ENCODE measurements around the gene CCDC178. TPM values are rescaled to one million over a fixed set of nuclear protein-coding genes. Genes with fewer than 3 reads are reported as not detected.

Gene CCDC178
- total RNA-seq, 4 donors from 2014 or later = 0.73 to 1.1 TPM; not detected in 2

DNA sequence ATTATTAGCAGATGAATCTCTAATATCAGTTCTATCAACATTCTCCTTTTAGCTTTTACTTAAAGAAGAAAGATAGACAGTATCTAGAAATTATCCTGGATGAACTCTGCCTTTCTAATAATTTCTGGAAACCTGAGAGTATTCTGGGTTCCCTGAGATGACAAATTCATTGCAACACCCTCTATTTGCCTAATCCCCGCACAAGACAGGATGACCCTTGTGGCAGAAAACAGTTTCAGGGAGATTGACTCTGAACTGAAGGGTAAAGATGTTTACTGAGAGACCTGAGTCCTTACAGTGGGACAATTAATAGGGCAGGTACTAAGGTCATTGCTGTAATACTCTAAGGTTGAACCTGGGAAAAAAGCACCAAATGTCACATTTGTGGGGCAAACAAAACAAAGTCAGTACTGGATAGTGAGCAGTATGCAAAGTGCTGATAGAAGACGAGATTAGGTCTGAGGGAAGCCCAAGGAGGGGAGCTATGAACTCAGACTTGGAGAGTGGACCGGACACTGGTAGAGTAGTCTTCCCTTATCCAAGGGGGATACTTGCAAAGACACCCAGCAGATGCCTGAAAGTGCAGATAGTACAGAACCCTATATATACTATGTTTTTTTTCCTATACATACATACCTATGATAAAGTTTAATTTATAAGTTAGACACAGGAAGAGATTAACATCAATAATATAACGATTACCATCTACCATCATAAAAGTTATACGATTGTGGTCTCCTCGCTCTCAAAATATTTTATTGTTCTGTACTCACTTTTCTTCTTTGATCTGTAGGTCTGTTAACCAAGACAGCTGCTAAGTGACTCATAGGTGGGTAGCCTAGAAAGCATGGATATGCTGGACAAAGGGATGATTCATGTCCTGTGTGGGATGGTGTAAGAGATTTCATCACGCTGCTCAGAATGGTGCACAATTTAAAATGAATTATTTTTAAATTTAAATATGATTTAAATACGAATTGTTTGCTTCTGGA is 519.4 kb downstream of the CCDC178 start:
- Histone ChIP-seq H3K27ac (no peak overlapping the region), H3K4me3 (no peak overlapping the region), H3K36me3 (no peaks in the 10 kb centered on the region), H3K27me3 (no peaks in the 10 kb centered on the region), H3K9me3 (no peaks in the 10 kb centered on the region), H3K4me1 (no peaks in the 10 kb centered on the region)
- WGBS, 2 donors = 41 to 45% methylated on average over 8 of the region's 8 CpGs
- no peak for TF ChIP-seq POLR2A (IDR thresholded peaks at IDR 0.05)
- TF ChIP-seq, protein P1, sequence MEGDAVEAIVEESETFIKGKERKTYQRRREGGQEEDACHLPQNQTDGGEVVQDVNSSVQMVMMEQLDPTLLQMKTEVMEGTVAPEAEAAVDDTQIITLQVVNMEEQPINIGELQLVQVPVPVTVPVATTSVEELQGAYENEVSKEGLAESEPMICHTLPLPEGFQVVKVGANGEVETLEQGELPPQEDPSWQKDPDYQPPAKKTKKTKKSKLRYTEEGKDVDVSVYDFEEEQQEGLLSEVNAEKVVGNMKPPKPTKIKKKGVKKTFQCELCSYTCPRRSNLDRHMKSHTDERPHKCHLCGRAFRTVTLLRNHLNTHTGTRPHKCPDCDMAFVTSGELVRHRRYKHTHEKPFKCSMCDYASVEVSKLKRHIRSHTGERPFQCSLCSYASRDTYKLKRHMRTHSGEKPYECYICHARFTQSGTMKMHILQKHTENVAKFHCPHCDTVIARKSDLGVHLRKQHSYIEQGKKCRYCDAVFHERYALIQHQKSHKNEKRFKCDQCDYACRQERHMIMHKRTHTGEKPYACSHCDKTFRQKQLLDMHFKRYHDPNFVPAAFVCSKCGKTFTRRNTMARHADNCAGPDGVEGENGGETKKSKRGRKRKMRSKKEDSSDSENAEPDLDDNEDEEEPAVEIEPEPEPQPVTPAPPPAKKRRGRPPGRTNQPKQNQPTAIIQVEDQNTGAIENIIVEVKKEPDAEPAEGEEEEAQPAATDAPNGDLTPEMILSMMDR (IDR thresholded peaks at IDR 0.05) = no peak
- no peak for DNase-seq
- intact Hi-C loops (cut with DNase I) = no loop called here

DNA sequence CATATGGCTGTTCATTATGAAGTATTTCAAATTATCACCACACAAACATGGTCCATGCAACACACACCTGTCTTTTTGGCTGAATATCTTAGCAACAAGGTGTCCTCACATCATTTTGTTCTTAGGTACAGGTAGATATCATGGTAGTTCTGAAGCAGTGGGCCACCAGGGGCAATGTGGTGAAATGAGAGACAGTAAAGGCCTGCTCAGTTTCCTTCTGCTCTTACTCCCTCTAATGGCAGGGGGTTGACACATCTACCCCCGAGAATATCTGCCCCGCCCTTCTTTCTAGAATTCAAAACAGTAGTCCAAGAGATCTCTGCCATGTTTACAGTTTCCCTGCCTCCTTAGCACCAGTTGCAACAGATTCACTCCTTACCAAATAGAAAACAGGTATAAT is 520.7 kb downstream of the CCDC178 start:
- Histone ChIP-seq H3K27me3 (no peaks in the 10 kb centered on the region), H3K9me3 (no peaks in the 10 kb centered on the region), H3K4me1 (no peaks in the 10 kb centered on the region), H3K4me3 (no peak overlapping the region), H3K27ac (no peak overlapping the region), H3K36me3 (no peaks in the 10 kb centered on the region)
- peak; percentile 6 for DNase-seq
- intact Hi-C loops (cut with DNase I) = no loop called here
- TF ChIP-seq, protein P1 (IDR thresholded peaks at IDR 0.05) = peak in 3 of 6 experiments; percentile 11 to 31 (median 25)
- TF ChIP-seq POLR2A (IDR thresholded peaks at IDR 0.05) = no peak
- WGBS, 2 donors = 43 to 48% methylated on average over 2 of the region's 2 CpGs

DNA sequence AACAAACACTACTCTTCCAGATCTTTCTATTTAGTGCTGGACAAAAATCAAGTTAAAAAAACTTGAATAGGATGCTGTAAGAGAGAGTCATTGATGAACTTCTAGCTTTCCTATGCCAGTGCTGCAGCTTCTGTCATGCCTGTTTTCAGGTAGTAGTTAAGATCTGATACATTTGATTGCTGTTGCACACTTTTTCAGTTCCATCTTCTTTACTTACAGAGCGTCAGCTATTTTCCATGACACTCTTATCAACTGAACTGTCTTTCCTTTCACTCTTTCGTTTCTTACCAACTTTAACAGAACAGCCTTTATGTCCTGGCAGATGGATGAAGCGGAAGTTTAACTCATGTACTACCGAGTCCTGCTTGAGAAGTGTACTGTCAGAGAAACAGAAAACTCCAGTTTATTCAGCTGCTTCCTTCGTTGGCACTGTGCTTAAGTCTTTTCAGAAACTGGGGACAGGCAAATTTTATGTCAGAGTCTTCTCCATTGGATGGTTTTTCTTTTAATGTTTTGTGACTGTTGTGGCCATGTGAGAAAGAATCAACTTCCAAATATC is 521.8 kb downstream of the CCDC178 start:
- no peaks in the 10 kb centered on the region for H3K36me3 ChIP-seq
- no peak overlapping the region for H3K27ac ChIP-seq
- H3K27me3 ChIP-seq = no peaks in the 10 kb centered on the region
- H3K9me3 ChIP-seq = no peaks in the 10 kb centered on the region
- no peaks in the 10 kb centered on the region for H3K4me1 ChIP-seq
- WGBS, 2 donors = 71 to 86% methylated on average over 5 of the region's 5 CpGs
- TF ChIP-seq, protein P1 (IDR thresholded peaks at IDR 0.05) = no peak
- TF ChIP-seq POLR2A (IDR thresholded peaks at IDR 0.05) = no peak
- no peak overlapping the region for H3K4me3 ChIP-seq
- DNase-seq = no peak
- intact Hi-C loops (cut with DNase I) = no loop called here

DNA sequence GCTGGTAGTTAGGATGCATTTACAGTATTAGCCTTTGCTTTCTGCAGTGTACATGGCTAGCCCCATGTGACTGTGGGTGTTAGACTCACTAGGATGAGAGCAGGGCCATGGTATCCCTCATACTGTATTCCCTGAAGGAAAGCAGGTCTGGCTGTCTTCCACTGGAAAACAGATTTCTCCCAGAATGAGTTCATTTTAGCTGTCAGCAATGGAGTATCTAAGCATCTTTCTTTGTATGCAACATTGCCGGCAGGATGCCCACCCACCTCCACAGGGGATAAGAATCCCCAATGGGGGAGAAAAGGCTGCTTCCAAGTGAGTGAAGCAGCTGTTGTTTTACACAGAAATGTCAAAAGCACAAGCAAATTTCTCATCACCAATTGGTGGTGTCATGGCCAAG is 525.0 kb downstream of the CCDC178 start:
- DNase-seq = no peak
- no peak overlapping the region for H3K4me3 ChIP-seq
- no peaks in the 10 kb centered on the region for H3K9me3 ChIP-seq
- H3K36me3 ChIP-seq = no peaks in the 10 kb centered on the region
- TF ChIP-seq, protein P1 (IDR thresholded peaks at IDR 0.05) = no peak
- TF ChIP-seq POLR2A (IDR thresholded peaks at IDR 0.05) = no peak
- WGBS, 2 donors = 67 to 77% methylated on average over 1 of the region's 1 CpG
- H3K27ac ChIP-seq = no peak overlapping the region
- no peaks in the 10 kb centered on the region for H3K4me1 ChIP-seq
- no peaks in the 10 kb centered on the region for H3K27me3 ChIP-seq
- intact Hi-C loops (cut with DNase I) = no loop called here

DNA sequence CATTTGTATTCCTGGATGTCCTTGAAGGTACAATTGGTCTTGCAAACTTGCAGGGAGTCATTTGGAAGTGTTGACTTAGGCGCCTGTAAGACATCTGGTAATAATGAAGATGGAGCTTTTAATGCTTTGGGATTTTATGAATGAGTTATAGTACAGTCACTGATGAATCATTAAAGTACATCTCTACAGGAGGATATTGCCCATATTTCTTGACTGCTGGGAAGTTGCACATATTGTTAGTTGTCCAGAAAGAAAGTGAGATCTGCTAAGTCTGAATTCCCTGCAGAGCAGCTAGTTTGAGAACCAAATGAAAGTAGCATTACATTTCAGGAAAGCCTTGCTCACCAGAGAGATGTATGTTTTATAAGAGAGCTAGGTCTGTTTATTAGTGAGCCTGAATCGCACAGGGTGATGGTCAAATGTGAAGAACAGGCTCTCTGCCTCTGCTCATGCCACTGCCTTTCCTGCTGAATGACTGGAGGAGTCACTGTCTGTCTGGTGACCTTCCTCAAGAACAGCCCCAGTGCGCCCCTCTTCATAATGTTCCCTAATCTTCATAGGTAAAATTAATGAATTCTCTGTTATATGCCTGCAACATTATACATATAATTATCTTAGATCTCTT is 528.7 kb downstream of the CCDC178 start:
- H3K27me3 ChIP-seq = no peaks in the 10 kb centered on the region
- H3K36me3 ChIP-seq = no peaks in the 10 kb centered on the region
- no peak for TF ChIP-seq POLR2A (IDR thresholded peaks at IDR 0.05)
- TF ChIP-seq, protein P1 (IDR thresholded peaks at IDR 0.05) = no peak
- H3K4me1 ChIP-seq = no peaks in the 10 kb centered on the region
- H3K4me3 ChIP-seq = no peak overlapping the region
- no peak for DNase-seq
- no peaks in the 10 kb centered on the region for H3K9me3 ChIP-seq
- no peak overlapping the region for H3K27ac ChIP-seq
- 61 to 77% methylated on average over 3 of the region's 3 CpGs for WGBS, 2 donors
- intact Hi-C loops (cut with DNase I) = no loop called here

All from esophagus squamous epithelium (tissue), 5 donors.